ENCODE data around the gene TBC1D22A.

TBC1D22A gene

DNA sequence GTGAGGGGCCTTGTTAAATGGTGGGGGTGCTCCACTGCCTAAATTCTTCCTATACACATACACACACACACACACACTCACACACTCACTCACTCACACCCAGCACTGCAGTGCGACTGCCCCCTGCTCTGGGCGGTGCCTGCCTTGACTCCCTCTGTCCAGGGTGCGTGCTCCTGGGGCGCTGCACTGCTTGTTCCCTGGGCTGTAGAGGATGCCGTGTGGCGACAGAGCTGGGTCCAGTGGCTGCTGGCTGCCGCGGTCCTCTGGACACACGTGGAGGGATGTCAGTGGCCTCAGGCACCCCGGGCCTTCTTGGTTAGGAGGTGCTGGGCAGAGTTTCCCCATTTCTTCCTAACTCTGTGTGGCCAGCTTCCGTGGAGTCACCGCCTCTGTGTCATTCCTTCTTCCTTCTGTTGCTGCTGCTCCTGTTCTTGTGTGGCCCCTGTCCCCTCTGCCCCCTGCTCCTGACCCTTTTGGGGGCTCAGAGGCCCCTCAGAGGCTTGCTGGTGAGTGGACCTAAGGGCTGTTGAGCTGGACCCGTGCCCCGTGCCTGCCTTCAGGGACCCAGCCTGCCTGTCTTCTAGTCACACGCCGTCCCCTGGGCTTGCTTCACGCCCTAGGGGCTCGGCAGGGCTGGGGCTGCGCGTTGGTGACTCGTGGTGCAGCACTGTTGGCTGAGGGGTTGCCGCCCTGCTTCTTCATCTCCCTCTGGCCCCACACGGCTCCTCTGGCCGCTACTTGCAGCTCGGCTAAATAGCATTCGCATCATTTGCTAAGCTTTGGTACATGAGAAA is 147.0 kb downstream of the TBC1D22A start:
- no peak for DNase-seq (ENCODE audit: low spot score)

DNA sequence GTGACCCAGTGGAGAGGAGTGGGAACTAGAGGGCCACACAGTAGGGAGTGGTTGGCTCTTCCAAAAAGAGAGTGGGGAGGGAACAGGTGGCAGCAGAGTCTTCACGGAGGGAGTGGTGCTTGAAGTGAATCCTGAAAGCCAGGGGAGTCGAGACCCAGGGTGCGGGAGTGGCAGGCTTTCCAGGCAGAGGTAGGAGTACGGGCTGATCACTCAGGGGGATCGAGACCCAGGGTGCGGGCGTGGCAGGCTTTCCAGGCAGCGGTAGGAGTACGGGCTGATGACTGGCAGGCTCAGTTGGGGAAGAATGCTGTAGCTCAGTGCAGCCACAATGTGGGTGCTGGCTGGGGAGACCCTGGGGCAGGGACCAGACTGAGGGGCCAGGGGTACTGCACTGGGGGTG is 148.2 kb downstream of the TBC1D22A start:
- no peak for DNase-seq (ENCODE audit: low spot score)

DNA sequence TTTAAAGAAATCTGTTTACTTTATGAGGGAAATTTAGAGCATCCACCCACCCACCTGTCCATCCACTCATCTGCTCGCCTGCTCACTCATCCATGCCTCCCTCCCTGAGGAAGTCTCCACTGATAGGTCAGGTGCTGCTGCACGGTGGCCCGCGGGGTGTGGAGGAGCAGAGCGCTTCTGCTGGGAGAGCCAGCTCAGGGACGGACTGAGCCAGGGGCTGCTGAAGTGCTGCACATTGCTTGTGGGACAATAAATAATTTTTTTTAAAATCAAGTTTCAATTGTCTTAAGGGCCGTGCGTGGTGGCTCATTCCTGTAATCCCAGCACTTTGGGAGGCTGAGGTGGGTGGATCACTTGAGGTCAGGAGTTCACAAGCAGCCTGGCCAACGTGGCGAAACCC is 148.9 kb downstream of the TBC1D22A start:
- no peak for DNase-seq (ENCODE audit: low spot score)

DNA sequence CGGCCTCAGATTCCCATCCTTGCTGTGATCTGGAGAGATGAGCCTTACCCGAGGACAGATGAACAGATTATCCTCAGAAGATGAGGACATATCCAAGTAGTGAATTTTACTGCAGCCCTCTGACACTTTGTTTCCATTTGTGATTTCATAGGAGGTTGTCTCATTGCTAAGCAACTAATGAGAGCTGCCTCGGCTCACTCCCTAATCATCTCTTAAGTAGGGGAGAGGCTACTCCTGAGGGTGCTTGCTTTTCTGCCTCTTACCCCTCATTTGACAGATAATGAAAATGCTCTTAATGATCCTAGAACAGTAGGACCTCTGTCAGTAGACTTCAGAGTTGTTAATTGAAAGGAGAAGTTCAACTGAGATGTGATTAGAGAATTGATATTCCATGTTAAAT is 150.9 kb downstream of the TBC1D22A start:
- no peak for DNase-seq (ENCODE audit: low spot score)

GRCh38 chr22:46914481-46914880 is 152.0 kb downstream of the TBC1D22A start:
- no peak for DNase-seq (ENCODE audit: low spot score)

DNA sequence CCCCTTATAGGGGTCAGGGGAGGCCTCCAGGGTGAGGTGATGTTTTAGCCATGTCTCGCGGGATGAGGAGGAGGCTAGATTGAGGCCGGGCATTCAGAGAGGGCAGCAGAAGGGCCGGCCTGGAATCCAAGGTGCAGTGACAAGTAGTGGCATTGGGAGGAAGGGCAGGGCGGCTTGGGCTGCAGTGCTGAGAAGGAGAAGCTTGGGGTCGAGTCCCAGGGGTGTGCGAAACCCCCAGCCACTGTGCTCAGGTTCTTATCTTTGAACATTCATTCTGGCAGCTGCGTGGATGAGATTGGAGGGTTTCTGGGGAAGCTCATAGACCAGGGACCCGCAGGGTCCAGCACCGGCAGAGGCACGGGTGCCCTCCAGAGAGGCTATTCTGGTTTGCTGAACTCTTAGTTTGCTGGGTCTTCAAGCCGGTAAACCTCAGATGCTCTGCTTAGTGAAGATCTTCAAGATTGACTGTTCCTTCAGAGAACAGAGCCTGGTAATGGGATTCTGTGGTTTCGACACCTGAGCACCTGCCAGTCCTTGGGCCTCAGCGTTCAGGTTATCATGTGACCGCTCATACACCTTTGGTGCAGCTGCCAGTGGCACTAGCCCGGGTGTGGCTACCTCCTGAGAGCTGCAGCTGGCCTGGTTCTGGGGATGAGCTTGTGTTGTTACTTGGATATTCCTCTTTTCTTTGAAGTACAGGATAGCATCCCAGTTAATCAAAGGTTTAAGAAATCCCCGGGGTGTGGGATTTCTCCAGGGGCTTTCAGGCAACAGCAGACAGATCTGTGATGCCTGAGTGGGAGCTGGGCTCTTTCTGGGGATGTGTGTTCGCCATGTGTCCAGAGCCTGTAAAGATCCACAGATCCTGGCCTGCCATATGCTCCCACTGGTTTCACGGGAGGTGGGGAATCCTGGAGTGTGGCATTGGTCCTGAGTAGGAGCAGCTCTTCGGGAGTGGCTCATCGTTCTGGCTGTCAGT is 152.8 kb downstream of the TBC1D22A start:
- no peak for DNase-seq (ENCODE audit: low spot score)

DNA sequence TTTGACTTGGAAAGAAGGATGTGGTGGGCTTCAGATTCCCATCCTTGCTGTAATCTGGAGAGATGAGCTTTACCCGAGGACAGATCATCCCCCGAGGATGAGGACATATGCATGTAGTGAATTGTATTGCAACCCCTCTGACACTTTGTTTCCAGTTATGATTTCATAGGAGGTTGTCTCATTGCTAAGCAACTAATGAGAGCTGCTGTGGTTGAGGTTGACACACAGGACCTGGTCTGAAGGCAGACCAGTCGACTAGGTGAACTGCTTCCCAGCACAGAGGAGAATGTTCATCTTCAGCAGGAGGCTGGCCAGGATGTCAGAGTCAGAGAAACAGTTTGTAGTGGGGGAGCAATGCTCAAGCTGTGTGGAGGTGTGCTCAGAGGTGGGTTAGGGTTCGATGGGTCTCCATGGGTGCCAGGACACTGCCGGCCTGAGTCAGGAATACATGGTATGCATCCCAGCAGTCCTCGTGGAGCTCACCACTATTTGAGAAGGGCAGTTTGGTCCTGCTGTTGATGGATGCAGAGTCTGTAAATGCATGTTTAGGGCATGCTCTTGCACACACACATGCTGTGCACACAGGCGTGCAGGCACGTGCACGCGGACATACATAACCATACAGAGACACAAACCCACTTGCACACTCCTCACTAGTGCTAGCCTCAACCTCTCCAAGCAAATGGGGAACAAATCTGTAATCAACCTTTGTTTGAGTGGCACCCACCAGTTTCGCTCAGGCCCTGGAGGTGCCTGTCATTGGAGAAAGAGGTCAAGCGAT is 153.7 kb downstream of the TBC1D22A start:
- DNase-seq (ENCODE audit: low spot score) = no peak

GRCh38 chr22:46916886-46917770 is 154.7 kb downstream of the TBC1D22A start:
- DNase-seq (ENCODE audit: low spot score) = no peak

DNA sequence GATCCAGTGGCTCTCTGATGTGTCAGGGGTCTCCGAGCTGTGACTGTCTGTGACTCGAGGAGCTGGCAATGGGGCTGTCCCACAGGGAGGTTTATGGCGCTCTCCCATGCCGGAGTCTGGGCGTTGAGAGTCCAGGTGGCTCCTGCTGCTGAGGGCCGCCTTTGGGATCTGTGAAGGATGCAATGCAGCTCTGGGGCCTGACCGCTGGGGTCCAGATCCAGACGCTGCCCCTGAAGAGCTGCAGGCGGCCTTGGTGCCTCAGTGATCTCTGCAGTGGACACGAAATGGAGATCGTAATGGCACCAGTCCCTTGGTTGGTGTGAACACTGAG is 155.3 kb downstream of the TBC1D22A start:
- DNase-seq (ENCODE audit: low spot score) = no peak

- no peak for DNase-seq (ENCODE audit: low spot score)
Measured at GRCh38 chr22:46918197-46918596, 155.7 kb downstream of the TBC1D22A start.

- DNase-seq (ENCODE audit: low spot score) = no peak
Measured at GRCh38 chr22:46922037-46922436, 159.6 kb downstream of the TBC1D22A start.

GRCh38 chr22:46923394-46923793 is 160.9 kb downstream of the TBC1D22A start:
- no peak for DNase-seq (ENCODE audit: low spot score)

DNA sequence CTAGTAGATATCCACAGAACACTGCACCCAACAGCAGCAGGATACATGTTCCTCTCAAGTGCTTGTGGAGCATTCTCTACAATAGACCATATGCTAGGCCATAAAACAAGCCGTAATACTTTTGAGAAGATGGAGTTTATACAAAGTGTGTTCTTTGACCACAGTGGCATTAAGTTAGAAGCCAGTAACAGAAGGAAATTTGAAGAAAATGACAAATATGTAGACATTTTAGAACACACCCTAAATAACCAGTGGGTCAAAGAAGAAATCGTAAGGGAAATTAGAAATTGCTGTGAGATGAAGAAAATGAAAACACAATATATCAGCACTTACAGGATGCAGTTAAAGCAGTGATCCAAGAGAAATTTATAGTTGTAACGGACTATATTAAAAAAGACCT is 163.4 kb downstream of the TBC1D22A start:
- no peak for DNase-seq (ENCODE audit: low spot score)

GRCh38 chr22:46929046-46929709 is 166.7 kb downstream of the TBC1D22A start:
- DNase-seq (ENCODE audit: low spot score) = no peak

DNA sequence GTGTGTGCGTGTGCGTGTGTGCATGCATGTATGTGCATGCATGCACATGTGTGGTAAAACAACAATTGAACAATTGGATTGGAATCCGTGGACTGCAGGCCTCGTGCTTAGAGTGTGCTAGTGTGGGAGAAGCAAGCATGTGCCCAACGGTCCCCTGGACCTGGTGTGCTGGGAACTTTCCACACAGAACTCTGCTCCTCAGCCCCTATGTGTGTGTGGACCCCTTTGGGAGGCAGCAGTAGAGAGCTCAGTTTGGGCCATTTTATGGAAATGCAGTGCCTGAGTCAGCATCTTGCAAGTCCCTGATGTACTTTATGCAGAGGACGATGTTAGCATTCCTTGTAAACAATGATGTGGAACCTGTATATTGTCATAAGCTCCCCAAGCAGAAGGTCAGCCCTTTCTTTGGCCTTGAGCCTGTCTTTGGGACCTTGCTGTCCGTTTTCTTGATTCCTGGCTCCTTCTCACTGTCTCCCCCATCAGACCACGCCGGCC is 167.3 kb downstream of the TBC1D22A start:
- DNase-seq (ENCODE audit: low spot score) = no peak

DNA sequence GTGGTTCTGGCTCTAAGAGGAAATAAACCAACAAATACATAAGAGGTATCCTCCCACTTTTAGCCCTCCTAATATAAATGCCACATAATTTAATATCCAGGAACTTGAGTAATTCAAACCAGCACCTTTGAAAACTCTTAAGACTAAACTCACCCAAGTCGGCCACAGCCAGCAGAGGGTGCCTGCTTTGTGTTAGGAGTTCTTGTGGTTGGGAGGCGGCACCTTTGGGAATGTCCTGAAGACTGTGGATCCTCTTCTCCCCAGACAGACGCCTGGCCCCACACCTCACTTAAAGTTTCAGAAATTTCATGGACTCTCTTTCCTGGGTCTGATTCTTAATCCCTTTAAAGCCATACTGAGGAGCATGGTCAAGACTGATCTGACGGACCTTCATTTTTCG is 169.0 kb downstream of the TBC1D22A start:
- no peak for DNase-seq (ENCODE audit: low spot score)

GRCh38 chr22:46931881-46932280 is 169.4 kb downstream of the TBC1D22A start:
- no peak for DNase-seq (ENCODE audit: low spot score)

- no peak for DNase-seq (ENCODE audit: low spot score)
Measured at GRCh38 chr22:46933040-46933930, 170.8 kb downstream of the TBC1D22A start.

DNA sequence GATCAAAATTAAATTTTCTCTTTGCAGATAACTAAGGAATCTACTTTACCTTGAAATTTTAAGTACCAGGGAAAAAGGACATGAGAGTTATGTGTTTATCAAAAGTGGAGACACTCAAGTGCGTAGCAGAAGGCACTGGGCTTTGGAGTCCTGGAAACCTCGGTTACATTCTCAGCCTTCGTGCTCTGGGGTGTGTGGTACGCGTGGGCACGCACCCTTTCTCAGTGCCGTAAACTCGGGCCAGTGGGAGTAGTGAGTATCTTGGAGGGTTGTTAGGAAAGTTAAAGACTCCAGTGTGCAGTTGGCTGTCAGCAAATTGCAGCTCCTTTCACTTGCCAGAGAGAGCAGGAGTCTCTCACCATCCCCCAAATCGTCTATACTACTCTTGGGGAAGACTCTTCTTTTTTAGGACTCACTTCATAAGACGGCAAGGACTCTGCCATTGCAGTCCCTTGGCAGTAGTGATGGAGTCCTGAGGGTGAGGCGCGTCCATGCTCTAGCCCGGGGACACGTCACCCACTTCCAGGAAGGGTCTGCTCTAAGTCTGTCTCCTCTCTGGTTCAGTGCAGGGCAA is 171.8 kb downstream of the TBC1D22A start:
- no peak for DNase-seq (ENCODE audit: low spot score)
